Neural progenitor cell (in vitro differentiated cells): ENCODE measurements around the gene GBP5. TPM values are rescaled to one million over a fixed set of nuclear protein-coding genes. Genes with fewer than 3 reads are reported as not detected.
A peak's percentile ranks its signal among the peaks of the same experiment; 100 is the strongest.

Experiments
- DNase-seq: peaks from one replicate; pipeline ENCODE4 v3.0.0-alpha.2; 2016; ENCODE audit warnings: low spot score
- H2AFZ ChIP-seq: fragments of 200-600 bp; sonication (generic); replicated peaks from 2 replicates; pipeline ENCODE4 v1.6.1; 2016; ENCODE audit warnings: antibody characterized with exemption
- H3F3A ChIP-seq: fragments of 200-600 bp; sonication (generic); 2 replicates; pipeline ENCODE4 v1.6.1; 2016; ENCODE audit warnings: antibody characterized with exemption, low read depth
- H3K27ac ChIP-seq: fragments of 200-600 bp; sonication (generic); 2 replicates; pipeline ENCODE4 v1.5.1; 2016; ENCODE audit warnings: mild to moderate bottlenecking
- H3K27me3 ChIP-seq: fragments of 200-600 bp; sonication (generic); 2 replicates; pipeline ENCODE4 v1.6.1; 2016; ENCODE audit warnings: mild to moderate bottlenecking, moderate library complexity
- H3K36me3 ChIP-seq: fragments of 200-600 bp; sonication (generic); 2 replicates; pipeline ENCODE4 v1.5.1; 2016
- H3K4me1 ChIP-seq: fragments of 200-600 bp; sonication (generic); 2 replicates; pipeline ENCODE4 v1.6.1; 2016; ENCODE audit warnings: mixed run types
- H3K4me2 ChIP-seq: fragments of 200-600 bp; sonication (generic); 2 replicates; pipeline ENCODE4 v1.6.1; 2016
- H3K4me3 ChIP-seq: fragments of 200-600 bp; sonication (generic); 2 replicates; pipeline ENCODE4 v1.5.1; 2016
- H3K79me2 ChIP-seq: fragments of 200-600 bp; sonication (generic); 2 replicates; pipeline ENCODE4 v1.6.1; 2016; ENCODE audit warnings: low read depth
- H3K9ac ChIP-seq: fragments of 200-600 bp; sonication (generic); 2 replicates; pipeline ENCODE4 v1.6.1; 2016
- H3K9me3 ChIP-seq: fragments of 200-600 bp; sonication (generic); 2 replicates; pipeline ENCODE4 v1.5.1; 2016; ENCODE audit warnings: low read depth
- H4K20me1 ChIP-seq: fragments of 200-600 bp; sonication (generic); 2 replicates; pipeline ENCODE4 v1.6.1; 2016; ENCODE audit warnings: low read depth
- H3K27ac Mint-ChIP-seq: 3 replicates; pipeline ENCODE4 v1.8.0; 2021; ENCODE audit warnings: mixed read lengths
- H3K27me3 Mint-ChIP-seq: 2 replicates; pipeline ENCODE4 v1.8.0; 2022; ENCODE audit warnings: low read depth, mild to moderate bottlenecking, inconsistent platforms, moderate library complexity, mixed read lengths; ENCODE audit not compliant: insufficient read depth
- H3K36me3 Mint-ChIP-seq: 3 replicates; pipeline ENCODE4 v1.8.0; 2021; ENCODE audit warnings: mixed read lengths
- H3K4me1 Mint-ChIP-seq: 3 replicates; pipeline ENCODE4 v1.8.0; 2021; ENCODE audit warnings: mixed read lengths
- H3K4me3 Mint-ChIP-seq: 3 replicates; pipeline ENCODE4 v1.8.0; 2021; ENCODE audit warnings: mild to moderate bottlenecking, moderate library complexity, mixed read lengths
- H3K9me3 Mint-ChIP-seq: 3 replicates; pipeline ENCODE4 v1.8.0; 2020; ENCODE audit warnings: mixed read lengths
- EZH2 ChIP-seq: fragments of 200-600 bp; sonication (generic); IDR thresholded peaks from 2 replicates; pipeline ENCODE4 v1.6.1; 2017; ENCODE audit warnings: antibody characterized with exemption, mild to moderate bottlenecking, moderate library complexity
- EZH2phosphoT487 ChIP-seq: fragments of 200-600 bp; sonication (generic); IDR thresholded peaks from 2 replicates; pipeline ENCODE4 v1.6.1; 2017; ENCODE audit warnings: antibody characterized with exemption
- total RNA-seq: library from RNA; depleted of rRNA; stranded (reverse); fragments of >200 nt; gene quantifications from 2 replicates; pipeline ENCODE4 v1.2.3, GENCODE V29; 2015; ENCODE audit warnings: low replicate concordance
- TF ChIP-seq, protein P1 (sequence below): fragments of 200-600 bp; sonication (generic); IDR thresholded peaks from 2 replicates; pipeline ENCODE4 v1.5.1; 2017; ENCODE audit warnings: antibody characterized with exemption, mild to moderate bottlenecking

Gene GBP5
- total RNA-seq, 1 donor from 2014 or later = not detected

DNA sequence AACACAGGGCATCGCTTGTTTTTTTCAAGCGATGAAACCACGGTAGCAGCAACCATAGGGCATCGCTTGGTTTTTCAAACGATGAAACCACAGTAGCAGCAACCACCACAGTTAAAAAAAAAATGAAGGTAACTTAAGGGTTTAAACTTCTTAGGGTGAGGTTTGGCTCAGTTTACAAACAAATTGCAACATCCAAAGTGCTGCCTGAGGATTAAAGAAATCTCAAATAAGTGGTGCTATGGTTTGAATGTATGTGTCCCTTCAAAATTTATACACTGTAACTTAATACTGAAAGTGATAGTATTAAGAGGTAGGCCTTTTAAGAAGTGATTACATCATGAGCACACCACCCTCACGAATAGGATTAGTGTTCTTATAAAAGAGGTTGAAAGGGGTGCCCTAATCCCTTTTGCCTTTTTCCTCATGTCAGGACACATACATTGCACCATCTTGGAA, 6.4 kb upstream of the GBP5 start:
- Mint-ChIP-seq H3K9me3 (no peaks in the 10 kb centered on the region), H3K4me1 (peaks cover 6% of the 10 kb centered on the region), H3K27me3 (peaks cover 2% of the 10 kb centered on the region), H3K36me3 (no peaks in the 10 kb centered on the region), H3K4me3 (no peak overlapping the region), H3K27ac (no peak overlapping the region)
- no peaks in the 10 kb centered on the region for H3K36me3 ChIP-seq
- no peak overlapping the region for H3K27ac ChIP-seq
- H2AFZ ChIP-seq = no peak overlapping the region
- no peak overlapping the region for H3K4me2 ChIP-seq
- H3F3A ChIP-seq = no peaks in the 10 kb centered on the region
- DNase-seq = peak; percentile 8
- H3K79me2 ChIP-seq = no peaks in the 10 kb centered on the region
- no peak for TF ChIP-seq EZH2
- TF ChIP-seq, protein P1, sequence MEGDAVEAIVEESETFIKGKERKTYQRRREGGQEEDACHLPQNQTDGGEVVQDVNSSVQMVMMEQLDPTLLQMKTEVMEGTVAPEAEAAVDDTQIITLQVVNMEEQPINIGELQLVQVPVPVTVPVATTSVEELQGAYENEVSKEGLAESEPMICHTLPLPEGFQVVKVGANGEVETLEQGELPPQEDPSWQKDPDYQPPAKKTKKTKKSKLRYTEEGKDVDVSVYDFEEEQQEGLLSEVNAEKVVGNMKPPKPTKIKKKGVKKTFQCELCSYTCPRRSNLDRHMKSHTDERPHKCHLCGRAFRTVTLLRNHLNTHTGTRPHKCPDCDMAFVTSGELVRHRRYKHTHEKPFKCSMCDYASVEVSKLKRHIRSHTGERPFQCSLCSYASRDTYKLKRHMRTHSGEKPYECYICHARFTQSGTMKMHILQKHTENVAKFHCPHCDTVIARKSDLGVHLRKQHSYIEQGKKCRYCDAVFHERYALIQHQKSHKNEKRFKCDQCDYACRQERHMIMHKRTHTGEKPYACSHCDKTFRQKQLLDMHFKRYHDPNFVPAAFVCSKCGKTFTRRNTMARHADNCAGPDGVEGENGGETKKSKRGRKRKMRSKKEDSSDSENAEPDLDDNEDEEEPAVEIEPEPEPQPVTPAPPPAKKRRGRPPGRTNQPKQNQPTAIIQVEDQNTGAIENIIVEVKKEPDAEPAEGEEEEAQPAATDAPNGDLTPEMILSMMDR = no peak
- TF ChIP-seq EZH2phosphoT487 = no peak
- no peak overlapping the region for H3K9ac ChIP-seq
- no peaks in the 10 kb centered on the region for H3K9me3 ChIP-seq
- H3K27me3 ChIP-seq = no peaks in the 10 kb centered on the region
- no peaks in the 10 kb centered on the region for H4K20me1 ChIP-seq
- peaks cover 3% of the 10 kb centered on the region for H3K4me1 ChIP-seq
- no peak overlapping the region for H3K4me3 ChIP-seq

DNA sequence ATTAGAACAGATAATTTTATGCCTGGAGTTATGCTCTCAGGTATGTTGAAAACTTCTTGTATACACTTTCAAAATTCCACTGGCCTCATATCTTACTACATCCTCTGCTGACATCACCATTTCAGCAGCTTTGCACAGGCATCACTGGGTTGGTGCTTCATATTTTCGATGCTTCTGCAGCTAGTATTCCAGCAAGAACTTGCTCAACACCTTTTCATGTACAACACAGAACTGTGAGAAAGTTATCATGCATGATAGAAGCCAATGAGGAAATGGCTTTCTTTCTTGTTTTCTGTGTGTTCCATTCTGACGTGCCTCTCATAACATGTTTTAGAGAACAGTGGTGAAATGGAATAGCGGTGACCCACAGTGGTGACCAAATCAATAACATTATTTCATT, 5.1 kb upstream of the GBP5 start:
- Histone ChIP-seq H3F3A (no peaks in the 10 kb centered on the region), H3K9me3 (no peaks in the 10 kb centered on the region), H3K4me3 (no peak overlapping the region), H3K4me1 (peaks cover 3% of the 10 kb centered on the region), H3K79me2 (no peaks in the 10 kb centered on the region), H3K4me2 (no peak overlapping the region), H3K9ac (no peak overlapping the region), H4K20me1 (no peaks in the 10 kb centered on the region), H3K27me3 (no peaks in the 10 kb centered on the region), H2AFZ (no peak overlapping the region), H3K27ac (no peak overlapping the region), H3K36me3 (no peaks in the 10 kb centered on the region)
- peaks cover 6% of the 10 kb centered on the region for H3K4me1 Mint-ChIP-seq
- DNase-seq = no peak
- no peak overlapping the region for H3K27ac Mint-ChIP-seq
- H3K36me3 Mint-ChIP-seq = no peaks in the 10 kb centered on the region
- H3K4me3 Mint-ChIP-seq = no peak overlapping the region
- peaks cover 2% of the 10 kb centered on the region for H3K27me3 Mint-ChIP-seq
- no peaks in the 10 kb centered on the region for H3K9me3 Mint-ChIP-seq
- TF ChIP-seq EZH2 (no peak), EZH2phosphoT487 (no peak)
- TF ChIP-seq, protein P1 = no peak

DNA sequence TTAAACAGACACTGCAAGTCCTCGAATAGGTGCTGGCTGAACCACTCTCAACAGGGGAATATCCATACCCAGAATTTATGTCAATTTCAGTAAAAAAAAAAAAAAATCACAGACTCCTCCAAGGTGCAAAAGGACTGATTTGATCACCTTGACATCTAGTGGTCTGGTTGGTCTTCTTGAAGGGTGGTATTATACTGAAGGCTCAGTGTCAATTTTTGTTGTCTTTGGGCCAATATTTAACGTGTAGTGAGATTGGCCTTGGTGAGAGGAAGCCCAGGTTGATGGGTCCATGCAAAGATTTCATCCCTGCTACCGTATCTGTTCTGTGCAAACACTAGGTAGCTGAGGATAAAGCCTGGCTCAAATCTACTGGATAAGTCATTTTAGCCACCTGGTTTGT, 4.0 kb upstream of the GBP5 start:
- Histone ChIP-seq H4K20me1 (no peaks in the 10 kb centered on the region), H3K4me3 (no peak overlapping the region), H3K4me1 (peaks cover 3% of the 10 kb centered on the region), H3K9me3 (no peaks in the 10 kb centered on the region), H3K9ac (no peak overlapping the region), H3K36me3 (no peaks in the 10 kb centered on the region), H3K27ac (no peak overlapping the region), H2AFZ (no peak overlapping the region), H3K79me2 (no peaks in the 10 kb centered on the region), H3K27me3 (no peaks in the 10 kb centered on the region), H3K4me2 (no peak overlapping the region), H3F3A (no peaks in the 10 kb centered on the region)
- Mint-ChIP-seq H3K36me3 (no peaks in the 10 kb centered on the region), H3K4me3 (no peak overlapping the region), H3K27me3 (peaks cover 4% of the 10 kb centered on the region), H3K27ac (no peak overlapping the region), H3K4me1 (peaks cover 6% of the 10 kb centered on the region), H3K9me3 (no peaks in the 10 kb centered on the region)
- no peak for DNase-seq
- TF ChIP-seq, protein P1 = no peak
- TF ChIP-seq EZH2 (no peak), EZH2phosphoT487 (no peak)
